ENCODE measurements around the gene PPM1H.

Gene PPM1H

GRCh38 chr12:62601765-62602164 lies 333.2 kb downstream of the PPM1H start:
- Mint-ChIP-seq H3K9me3 (no peaks in the 10 kb centered on the region), H3K4me1 (peaks cover 34% of the 10 kb centered on the region), H3K36me3 (ENCODE audit: low read depth) (peaks cover 20% of the 10 kb centered on the region), H3K4me3 (peak overlapping the region; percentile 63), H3K27ac (peak overlapping the region; percentile 20), H3K27me3 (ENCODE audit: low read depth, poor library complexity) (no peaks in the 10 kb centered on the region)
- TF ChIP-seq CTCF (IDR thresholded peaks at IDR 0.05): no peak
- DNase-seq: no peak

GRCh38 chr12:62599854-62600437 lies 335.0 kb downstream of the PPM1H start:
- TF ChIP-seq CTCF (IDR thresholded peaks at IDR 0.05): no peak
- no peak for DNase-seq
- Mint-ChIP-seq H3K27me3 (ENCODE audit: low read depth, poor library complexity) (no peaks in the 10 kb centered on the region), H3K27ac (no peak overlapping the region), H3K4me1 (peaks cover 16% of the 10 kb centered on the region), H3K4me3 (no peak overlapping the region), H3K36me3 (ENCODE audit: low read depth) (peaks cover 12% of the 10 kb centered on the region), H3K9me3 (no peaks in the 10 kb centered on the region)

- H3K36me3 Mint-ChIP-seq (ENCODE audit: low read depth): peaks cover 12% of the 10 kb centered on the region
- H3K9me3 Mint-ChIP-seq: no peaks in the 10 kb centered on the region
- no peak overlapping the region for H3K27ac Mint-ChIP-seq
- no peak for DNase-seq
- no peak for TF ChIP-seq CTCF (IDR thresholded peaks at IDR 0.05)
- H3K4me3 Mint-ChIP-seq: no peak overlapping the region
- H3K27me3 Mint-ChIP-seq (ENCODE audit: low read depth, poor library complexity): no peaks in the 10 kb centered on the region
- peaks cover 16% of the 10 kb centered on the region for H3K4me1 Mint-ChIP-seq
These were observed 336.1 kb downstream of the PPM1H start for GRCh38 chr12:62598846-62599245.

- no peak overlapping the region for H3K27ac Mint-ChIP-seq
- no peak for TF ChIP-seq CTCF (IDR thresholded peaks at IDR 0.05)
- no peak overlapping the region for H3K4me3 Mint-ChIP-seq
- peaks cover 16% of the 10 kb centered on the region for H3K4me1 Mint-ChIP-seq
- peaks cover 12% of the 10 kb centered on the region for H3K36me3 Mint-ChIP-seq (ENCODE audit: low read depth)
- H3K27me3 Mint-ChIP-seq (ENCODE audit: low read depth, poor library complexity): no peaks in the 10 kb centered on the region
- no peaks in the 10 kb centered on the region for H3K9me3 Mint-ChIP-seq
- no peak for DNase-seq
These were observed 337.7 kb downstream of the PPM1H start for GRCh38 chr12:62597253-62597652.
